HG03103 (cell line): Measurements from ENCODE around the gene BAG3.
A peak's percentile ranks its signal among the peaks of the same experiment; 100 is the strongest.
"Not testable (repeated sequence)": the region's sequence is repeated elsewhere in the genome, so short reads cannot be mapped to it uniquely, and the experiment has no call there.

ENCODE experiments used
- ATAC-seq: cut with Tn5 transposase; IDR thresholded peaks from one replicate; pipeline ENCODE4 v1.9.1; 2021; ENCODE audit warnings: low read depth; ENCODE audit not compliant: unreplicated experiment

The BAG3 gene

GRCh38 chr10:119687192-119688032 is 36.2 kb downstream of the BAG3 start:
- ATAC-seq, result no peak

- no peak for ATAC-seq
These were observed 36.9 kb downstream of the BAG3 start for GRCh38 chr10:119688033-119688508.

GRCh38 chr10:119689016-119689580 is 37.9 kb downstream of the BAG3 start:
- no peak for ATAC-seq

GRCh38 chr10:119691726-119692125 is 40.5 kb downstream of the BAG3 start:
- ATAC-seq, result no peak

- ATAC-seq, result peak; percentile 69
These were observed 42.2 kb downstream of the BAG3 start for GRCh38 chr10:119693262-119693957.

- no peak for ATAC-seq
These were observed 43.4 kb downstream of the BAG3 start for GRCh38 chr10:119694608-119695007.

- ATAC-seq, result peak; percentile 41
These were observed 49.3 kb downstream of the BAG3 start for GRCh38 chr10:119700321-119700954.

- no peak for ATAC-seq
These were observed 50.7 kb downstream of the BAG3 start for GRCh38 chr10:119701861-119702260.

- no peak for ATAC-seq
These were observed 51.4 kb downstream of the BAG3 start for GRCh38 chr10:119702583-119702982.

- ATAC-seq, result no peak
These were observed 52.8 kb downstream of the BAG3 start for GRCh38 chr10:119703903-119704508.

- ATAC-seq, result no peak
These were observed 54.3 kb downstream of the BAG3 start for GRCh38 chr10:119705434-119705831.

GRCh38 chr10:119706521-119707278 is 55.5 kb downstream of the BAG3 start:
- no peak for ATAC-seq

GRCh38 chr10:119707331-119707730 is 56.2 kb downstream of the BAG3 start:
- not testable (repeated sequence) for ATAC-seq

- not testable (repeated sequence) for ATAC-seq
These were observed 59.8 kb downstream of the BAG3 start for GRCh38 chr10:119710935-119711334.

- no peak for ATAC-seq
These were observed 62.7 kb downstream of the BAG3 start for GRCh38 chr10:119713744-119714483.

GRCh38 chr10:119714484-119714816 is 63.3 kb downstream of the BAG3 start:
- no peak for ATAC-seq

GRCh38 chr10:119715628-119716505 is 64.7 kb downstream of the BAG3 start:
- ATAC-seq, result no peak

- ATAC-seq, result no peak
These were observed 72.0 kb downstream of the BAG3 start for GRCh38 chr10:119723161-119723560.
